ENCODE results near the gene CGB3. TPM values are rescaled to one million over a fixed set of nuclear protein-coding genes. Genes with fewer than 3 reads are reported as not detected.
A peak's percentile ranks its signal among the peaks of the same experiment; 100 is the strongest.

Gene CGB3
- polyA plus RNA-seq, 1 donor (not counting 4 experiments of a cell fraction or from before 2014, with no cell fraction given) = not detected

DNA sequence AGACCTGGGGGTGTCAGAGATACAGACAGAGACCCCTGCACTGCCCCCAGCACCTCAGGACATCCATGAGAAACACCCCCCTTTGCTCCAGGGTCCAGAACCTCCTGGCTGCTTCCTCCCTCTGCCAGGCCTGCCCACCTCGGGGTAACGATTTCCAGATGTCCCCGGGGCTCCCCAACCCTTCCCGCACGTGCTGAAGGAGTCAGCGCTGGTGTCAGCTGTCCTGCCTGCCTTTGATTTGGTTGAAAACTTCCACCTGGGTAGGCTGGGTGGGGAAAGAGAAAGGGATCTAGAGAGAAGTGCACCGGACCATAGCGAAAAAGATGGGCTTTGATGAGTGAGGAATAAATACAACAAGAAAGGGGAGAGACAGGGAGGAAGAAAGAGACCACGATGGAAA lies 34.9 kb upstream of the CGB3 start:
- no peak overlapping the region for H3K4me2 ChIP-seq (ENCODE audit: control insufficient read depth, extremely low read depth, insufficient read depth, low read depth, low read length)
- H3K4me3 ChIP-seq (ENCODE audit: control insufficient read depth in 2 of 3, extremely low read depth in 1 of 3, insufficient read depth in 2 of 3, low read depth in 1 of 3, low read length in 3 of 3) = no peak overlapping the region
- H2AFZ ChIP-seq (ENCODE audit: control insufficient read depth, low read length) = no peak overlapping the region
- peaks cover 3 to 4% of the 10 kb centered on the region in 2 experiments for H3K36me3 ChIP-seq (ENCODE audit: control insufficient read depth in 2 of 2, extremely low read depth in 1 of 2, insufficient read depth in 2 of 2, low read length in 2 of 2)
- FAIRE-seq (no peak), DNase-seq (ENCODE audit: low read depth, low spot score) (no peak)
- H3K79me2 ChIP-seq (ENCODE audit: control insufficient read depth, insufficient read depth, low read length) = no peaks in the 10 kb centered on the region
- H3K9me1 ChIP-seq (ENCODE audit: control insufficient read depth, extremely low read depth, insufficient read depth, low read length) = peaks cover 2% of the 10 kb centered on the region
- no peak overlapping the region for H3K27ac ChIP-seq (ENCODE audit: control insufficient read depth, insufficient read depth, low read length)
- H3K27me3 ChIP-seq (ENCODE audit: control insufficient read depth, extremely low read depth, insufficient read depth, low read length) = no peaks in the 10 kb centered on the region
- no peaks in the 10 kb centered on the region for H4K20me1 ChIP-seq (ENCODE audit: control insufficient read depth, extremely low read depth, insufficient read depth, low read length)
- no peaks in the 10 kb centered on the region for H3K9me3 ChIP-seq (ENCODE audit: control insufficient read depth, low read depth, low read length)
- peaks cover 21% of the 10 kb centered on the region for H3K4me1 ChIP-seq (ENCODE audit: control insufficient read depth, extremely low read depth, insufficient read depth, low read length)
- dilution Hi-C loops (cut with MboI; ENCODE audit: extremely low pct_ligation_motif_present, low sequenced_read_pairs) = no loop called here
- H3K9ac ChIP-seq (ENCODE audit: control insufficient read depth, extremely low read depth, insufficient read depth, low read length) = no peak overlapping the region
- TF ChIP-seq, protein P1, sequence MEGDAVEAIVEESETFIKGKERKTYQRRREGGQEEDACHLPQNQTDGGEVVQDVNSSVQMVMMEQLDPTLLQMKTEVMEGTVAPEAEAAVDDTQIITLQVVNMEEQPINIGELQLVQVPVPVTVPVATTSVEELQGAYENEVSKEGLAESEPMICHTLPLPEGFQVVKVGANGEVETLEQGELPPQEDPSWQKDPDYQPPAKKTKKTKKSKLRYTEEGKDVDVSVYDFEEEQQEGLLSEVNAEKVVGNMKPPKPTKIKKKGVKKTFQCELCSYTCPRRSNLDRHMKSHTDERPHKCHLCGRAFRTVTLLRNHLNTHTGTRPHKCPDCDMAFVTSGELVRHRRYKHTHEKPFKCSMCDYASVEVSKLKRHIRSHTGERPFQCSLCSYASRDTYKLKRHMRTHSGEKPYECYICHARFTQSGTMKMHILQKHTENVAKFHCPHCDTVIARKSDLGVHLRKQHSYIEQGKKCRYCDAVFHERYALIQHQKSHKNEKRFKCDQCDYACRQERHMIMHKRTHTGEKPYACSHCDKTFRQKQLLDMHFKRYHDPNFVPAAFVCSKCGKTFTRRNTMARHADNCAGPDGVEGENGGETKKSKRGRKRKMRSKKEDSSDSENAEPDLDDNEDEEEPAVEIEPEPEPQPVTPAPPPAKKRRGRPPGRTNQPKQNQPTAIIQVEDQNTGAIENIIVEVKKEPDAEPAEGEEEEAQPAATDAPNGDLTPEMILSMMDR (optimal IDR thresholded peaks at IDR 0.05 in 1 of 3, IDR thresholded peaks at IDR 0.05 in 1 of 3, conservative IDR thresholded peaks at IDR 0.05 in 1 of 3; ENCODE audit: extremely low read depth in 1 of 3, insufficient read depth in 2 of 3, low read length in 3 of 3) = no peak
- no peak for TF ChIP-seq EZH2 (IDR thresholded peaks at IDR 0.05; ENCODE audit: low read length)

DNA sequence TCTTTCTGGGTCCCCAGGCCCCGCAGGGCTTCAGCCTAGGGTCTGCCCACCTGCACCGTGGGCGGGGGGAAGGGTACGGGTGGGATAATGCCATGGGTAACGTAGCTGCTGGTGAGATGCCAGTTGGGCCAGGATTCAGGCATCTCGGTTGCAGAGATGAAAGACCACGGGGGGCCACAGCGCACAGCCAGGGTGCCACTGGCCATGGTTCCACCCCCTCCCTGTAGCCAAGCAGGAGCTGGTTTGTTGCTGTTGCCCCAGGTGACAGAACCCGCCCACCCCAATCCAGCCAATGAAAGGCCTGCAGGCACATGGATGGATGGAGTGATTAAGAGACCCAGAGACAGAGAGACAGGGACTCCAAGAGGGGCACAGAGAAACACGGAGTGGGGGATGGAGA lies 34.4 kb upstream of the CGB3 start:
- no peak overlapping the region for H2AFZ ChIP-seq (ENCODE audit: control insufficient read depth, low read length)
- peaks cover 2% of the 10 kb centered on the region for H3K9me1 ChIP-seq (ENCODE audit: control insufficient read depth, extremely low read depth, insufficient read depth, low read length)
- DNase-seq (ENCODE audit: low read depth, low spot score) = no peak

More for the DNA sequence above, 34.4 kb upstream of the CGB3 start:
- no peak overlapping the region for H3K27ac ChIP-seq (ENCODE audit: control insufficient read depth, insufficient read depth, low read length)
- H3K4me2 ChIP-seq (ENCODE audit: control insufficient read depth, extremely low read depth, insufficient read depth, low read depth, low read length) = peak overlapping the region; percentile 10
- H3K9ac ChIP-seq (ENCODE audit: control insufficient read depth, extremely low read depth, insufficient read depth, low read length) = no peak overlapping the region
- H3K36me3 ChIP-seq (ENCODE audit: control insufficient read depth in 2 of 2, extremely low read depth in 1 of 2, insufficient read depth in 2 of 2, low read length in 2 of 2) = peaks cover 3 to 4% of the 10 kb centered on the region in 2 experiments
- no peaks in the 10 kb centered on the region for H3K79me2 ChIP-seq (ENCODE audit: control insufficient read depth, insufficient read depth, low read length)
- no peak overlapping the region for H3K4me3 ChIP-seq (ENCODE audit: control insufficient read depth in 2 of 3, extremely low read depth in 1 of 3, insufficient read depth in 2 of 3, low read depth in 1 of 3, low read length in 3 of 3)
- no peaks in the 10 kb centered on the region for H3K27me3 ChIP-seq (ENCODE audit: control insufficient read depth, extremely low read depth, insufficient read depth, low read length)
- TF ChIP-seq EZH2 (IDR thresholded peaks at IDR 0.05; ENCODE audit: low read length) = no peak
- TF ChIP-seq, protein P1 (optimal IDR thresholded peaks at IDR 0.05 in 1 of 3, IDR thresholded peaks at IDR 0.05 in 1 of 3, conservative IDR thresholded peaks at IDR 0.05 in 1 of 3; ENCODE audit: extremely low read depth in 1 of 3, insufficient read depth in 2 of 3, low read length in 3 of 3) = no peak
- dilution Hi-C loops (cut with MboI; ENCODE audit: extremely low pct_ligation_motif_present, low sequenced_read_pairs) = no loop called here
- H4K20me1 ChIP-seq (ENCODE audit: control insufficient read depth, extremely low read depth, insufficient read depth, low read length) = no peaks in the 10 kb centered on the region
- H3K4me1 ChIP-seq (ENCODE audit: control insufficient read depth, extremely low read depth, insufficient read depth, low read length) = peaks cover 16% of the 10 kb centered on the region
- FAIRE-seq = no peak
- no peaks in the 10 kb centered on the region for H3K9me3 ChIP-seq (ENCODE audit: control insufficient read depth, low read depth, low read length)

Data from keratinocyte (primary cell).